Mesenchymal stem cell (in vitro differentiated cells and primary cell): ENCODE data around the gene ULK4.
"Not testable (repeated sequence)": the region's sequence is repeated elsewhere in the genome, so short reads cannot be mapped to it uniquely, and the experiment has no call there.

Experiments
- DNase-seq: peaks from one replicate; pipeline ENCODE4 v3.0.0-alpha.2; 2013
- H2AFZ ChIP-seq: one replicate; pipeline ENCODE4 v1.6.1; 2013; ENCODE audit warnings: low read depth, mild to moderate bottlenecking, control low read depth, inconsistent platforms, low read length, moderate library complexity
- H2AK5ac ChIP-seq: 2 replicates; pipeline ENCODE4 v1.6.1; 2013; ENCODE audit warnings: low read length, moderate library complexity, mild to moderate bottlenecking, inconsistent platforms; ENCODE audit not compliant: severe bottlenecking
- H2BK120ac ChIP-seq: one replicate; pipeline ENCODE4 v1.6.1; 2013; ENCODE audit warnings: low read depth, mild to moderate bottlenecking, inconsistent platforms, low read length, moderate library complexity
- H2BK12ac ChIP-seq, 2 experiments: one replicate each; pipeline ENCODE4 v1.6.1; 2013; ENCODE audit warnings: inconsistent platforms in 2 of 2, low read length in 2 of 2, mild to moderate bottlenecking in 2 of 2, moderate library complexity in 2 of 2, control low read depth in 1 of 2
- H2BK15ac ChIP-seq: one replicate; pipeline ENCODE4 v1.6.1; 2013; ENCODE audit warnings: mild to moderate bottlenecking, low read depth, inconsistent platforms; ENCODE audit not compliant: poor library complexity, severe bottlenecking
- H2BK5ac ChIP-seq: 2 replicates; pipeline ENCODE4 v1.6.1; 2013; ENCODE audit warnings: low read depth, mild to moderate bottlenecking, low read length, control low read depth, inconsistent platforms; ENCODE audit not compliant: poor library complexity, severe bottlenecking
- H3K14ac ChIP-seq, 2 experiments: one replicate each; pipeline ENCODE4 v1.6.1; 2013; ENCODE audit warnings: inconsistent platforms in 2 of 2, low read length in 2 of 2, control low read depth in 1 of 2, mild to moderate bottlenecking in 1 of 2, moderate library complexity in 1 of 2
- H3K18ac ChIP-seq, 2 experiments: one replicate each; pipeline ENCODE4 v1.6.1; 2013; ENCODE audit warnings: inconsistent platforms in 2 of 2, low read length in 2 of 2, control low read depth in 1 of 2, low read depth in 1 of 2, mild to moderate bottlenecking in 1 of 2
- H3K23ac ChIP-seq, 2 experiments: one replicate each; pipeline ENCODE4 v1.6.1; 2013; ENCODE audit warnings: inconsistent platforms in 2 of 2, low read length in 2 of 2, mild to moderate bottlenecking in 2 of 2, moderate library complexity in 2 of 2, control low read depth in 1 of 2
- H3K27ac ChIP-seq: 2 replicates; pipeline ENCODE4 v1.5.1; 2013; ENCODE audit warnings: mild to moderate bottlenecking, moderate library complexity, low read length, control low read depth, inconsistent platforms; ENCODE audit not compliant: poor library complexity, severe bottlenecking
- H3K27me3 ChIP-seq, 2 experiments: 2 replicates each; pipeline versions ENCODE4 v1.6.1 to v1.7.0; 2013; ENCODE audit warnings: low read length in 2 of 2, mild to moderate bottlenecking in 2 of 2, moderate library complexity in 2 of 2, control low read depth in 1 of 2, inconsistent platforms in 1 of 2; ENCODE audit not compliant: control insufficient read depth in 1 of 2, insufficient read depth in 1 of 2
- H3K36me3 ChIP-seq, 2 experiments: 2 replicates each; pipeline versions ENCODE4 v1.6.1 to v1.7.0; 2013; ENCODE audit warnings: low read length in 2 of 2, control low read depth in 1 of 2, inconsistent platforms in 1 of 2, low read depth in 1 of 2, mild to moderate bottlenecking in 1 of 2; ENCODE audit not compliant: insufficient read depth in 2 of 2, control insufficient read depth in 1 of 2
- H3K4ac ChIP-seq, 2 experiments: one replicate each; pipeline ENCODE4 v1.6.1; 2013; ENCODE audit warnings: inconsistent platforms in 2 of 2, low read length in 2 of 2, mild to moderate bottlenecking in 2 of 2, moderate library complexity in 2 of 2, control low read depth in 1 of 2, low read depth in 1 of 2
- H3K4me1 ChIP-seq: 2 replicates; pipeline ENCODE4 v1.6.1; 2013; ENCODE audit warnings: low read depth, low read length, control low read depth; ENCODE audit not compliant: control insufficient read depth, insufficient read depth
- H3K4me2 ChIP-seq: 2 replicates; pipeline ENCODE4 v1.6.1; 2013; ENCODE audit warnings: low read length, mild to moderate bottlenecking, inconsistent platforms; ENCODE audit not compliant: poor library complexity, severe bottlenecking
- H3K4me3 ChIP-seq, 2 experiments: 2 replicates each; pipeline versions ENCODE4 v1.5.1 to v1.7.0; 2013; ENCODE audit warnings: low read length in 2 of 2, mild to moderate bottlenecking in 2 of 2, control low read depth in 1 of 2, low read depth in 1 of 2; ENCODE audit not compliant: insufficient read depth in 1 of 2
- H3K79me1 ChIP-seq: replicated peaks from 2 replicates; pipeline ENCODE4 v1.6.1; 2013; ENCODE audit warnings: mild to moderate bottlenecking, control low read depth, low read length, inconsistent platforms; ENCODE audit not compliant: poor library complexity, severe bottlenecking
- H3K9ac ChIP-seq: 2 replicates; pipeline ENCODE4 v1.7.0; 2013; ENCODE audit warnings: mild to moderate bottlenecking, low read length, moderate library complexity
- H3K9me3 ChIP-seq: 2 replicates; pipeline ENCODE4 v1.7.0; 2013; ENCODE audit warnings: mild to moderate bottlenecking, low read length; ENCODE audit not compliant: control insufficient read depth
- H4K8ac ChIP-seq: one replicate; pipeline ENCODE4 v1.6.1; 2013; ENCODE audit warnings: inconsistent platforms, mild to moderate bottlenecking, low read length, moderate library complexity
- H4K91ac ChIP-seq: one replicate; pipeline ENCODE4 v1.6.1; 2013; ENCODE audit warnings: mild to moderate bottlenecking, low read length, inconsistent platforms
- WGBS: methylation state at CpG from one replicate; pipeline ENCODE4 v1.1.7; 2013; ENCODE audit warnings: mixed read lengths; 5-methylcytosine and 5-hydroxymethylcytosine counted together

The ULK4 gene

GRCh38 chr3:41762867-41763266, 199.0 kb downstream of the ULK4 start:
- WGBS, result 87% methylated on average over 4 of the region's 7 CpGs

GRCh38 chr3:41753651-41754050, 208.3 kb downstream of the ULK4 start:
- H3K18ac ChIP-seq, result no peak overlapping the region

More at GRCh38 chr3:41762867-41763266, 199.0 kb downstream of the ULK4 start:
- H3K36me3 ChIP-seq, H2AK5ac ChIP-seq, H3K27ac ChIP-seq, H3K18ac ChIP-seq, H4K8ac ChIP-seq, H4K91ac ChIP-seq, H3K23ac ChIP-seq, H3K4ac ChIP-seq, H3K14ac ChIP-seq, H3K4me2 ChIP-seq, H2AFZ ChIP-seq, H2BK5ac ChIP-seq, H3K4me3 ChIP-seq, H2BK15ac ChIP-seq, H2BK12ac ChIP-seq, H3K79me1 ChIP-seq, H2BK120ac ChIP-seq, H3K9me3 ChIP-seq, H3K27me3 ChIP-seq, H3K9ac ChIP-seq, DNase-seq, H3K4me1 ChIP-seq: not testable (repeated sequence)

GRCh38 chr3:41751597-41751996, 210.3 kb downstream of the ULK4 start:
- H3K4me3 ChIP-seq, result no peak overlapping the region
- H3K18ac ChIP-seq, result no peak overlapping the region
- H2BK5ac ChIP-seq, result no peak overlapping the region
- no peak overlapping the region for H4K8ac ChIP-seq
- H3K4ac ChIP-seq, result no peak overlapping the region
- no peaks in the 10 kb centered on the region for H3K79me1 ChIP-seq
- DNase-seq, result no peak
- no peak overlapping the region for H4K91ac ChIP-seq
- no peaks in the 10 kb centered on the region for H3K9me3 ChIP-seq
- H3K4me1 ChIP-seq, result no peaks in the 10 kb centered on the region
- H3K27ac ChIP-seq, result no peak overlapping the region
- H2BK15ac ChIP-seq, result no peak overlapping the region
- no peak overlapping the region for H2AK5ac ChIP-seq
- H2BK120ac ChIP-seq, result no peak overlapping the region
- H3K4me2 ChIP-seq, result no peak overlapping the region
- no peaks in the 10 kb centered on the region for H3K36me3 ChIP-seq
- H3K9ac ChIP-seq, result no peak overlapping the region
- no peak overlapping the region for H2AFZ ChIP-seq
- no peak overlapping the region for H3K14ac ChIP-seq
- no peak overlapping the region for H3K23ac ChIP-seq
- H3K27me3 ChIP-seq, result no peaks in the 10 kb centered on the region
- no peak overlapping the region for H2BK12ac ChIP-seq

More at GRCh38 chr3:41753651-41754050, 208.3 kb downstream of the ULK4 start:
- Histone ChIP-seq H3K4me2 (no peak overlapping the region), H3K79me1 (no peaks in the 10 kb centered on the region), H3K27me3 (no peaks in the 10 kb centered on the region), H2BK120ac (no peak overlapping the region), H3K4me3 (no peak overlapping the region), H4K8ac (no peak overlapping the region), H3K4ac (no peak overlapping the region), H4K91ac (no peak overlapping the region), H3K9ac (no peak overlapping the region), H3K23ac (no peak overlapping the region), H3K9me3 (no peaks in the 10 kb centered on the region), H2AFZ (no peak overlapping the region), H2BK15ac (no peak overlapping the region), H3K14ac (no peak overlapping the region), H3K36me3 (no peaks in the 10 kb centered on the region), H2BK5ac (no peak overlapping the region), H2BK12ac (no peak overlapping the region), H3K4me1 (no peaks in the 10 kb centered on the region), H2AK5ac (no peak overlapping the region), H3K27ac (no peak overlapping the region)
- DNase-seq, result no peak

- Histone ChIP-seq H3K4me2 (no peak overlapping the region), H3K14ac (no peak overlapping the region), H3K4me3 (no peak overlapping the region), H3K27me3 (no peaks in the 10 kb centered on the region), H3K18ac (no peak overlapping the region), H2BK12ac (no peak overlapping the region), H4K91ac (no peak overlapping the region), H3K9me3 (no peaks in the 10 kb centered on the region), H3K9ac (no peak overlapping the region), H3K79me1 (no peaks in the 10 kb centered on the region), H3K36me3 (no peaks in the 10 kb centered on the region), H3K23ac (no peak overlapping the region), H2BK120ac (no peak overlapping the region), H2AFZ (no peak overlapping the region), H4K8ac (no peak overlapping the region), H2BK15ac (no peak overlapping the region), H2BK5ac (no peak overlapping the region), H3K27ac (no peak overlapping the region), H3K4ac (no peak overlapping the region), H3K4me1 (no peaks in the 10 kb centered on the region), H2AK5ac (no peak overlapping the region)
- DNase-seq, result no peak
- 81% methylated on average over 4 of the region's 4 CpGs for WGBS
Measured at GRCh38 chr3:41749988-41750387, 211.9 kb downstream of the ULK4 start.
